Testis (tissue), 2 donors: ENCODE data around the gene BPIFB4.

ENCODE experiments used
- POLR2A ChIP-seq: fragments of 450-650 bp; IDR thresholded peaks from one replicate; pipeline ENCODE4 v1.6.1; 2017; ENCODE audit warnings: antibody characterized with exemption, mild to moderate bottlenecking, moderate library complexity
- TF ChIP-seq, protein P1 (sequence below), 3 experiments: fragments of 450-650 bp in 2 of 3; fragments of 200-600 bp in 1 of 3; sonication (generic) in 1 of 3; IDR thresholded peaks; one replicate each; pipeline ENCODE4 v1.5.1; 2016 to 2019; ENCODE audit warnings: antibody characterized with exemption in 3 of 3, mild to moderate bottlenecking in 2 of 3, moderate library complexity in 1 of 3

DNA sequence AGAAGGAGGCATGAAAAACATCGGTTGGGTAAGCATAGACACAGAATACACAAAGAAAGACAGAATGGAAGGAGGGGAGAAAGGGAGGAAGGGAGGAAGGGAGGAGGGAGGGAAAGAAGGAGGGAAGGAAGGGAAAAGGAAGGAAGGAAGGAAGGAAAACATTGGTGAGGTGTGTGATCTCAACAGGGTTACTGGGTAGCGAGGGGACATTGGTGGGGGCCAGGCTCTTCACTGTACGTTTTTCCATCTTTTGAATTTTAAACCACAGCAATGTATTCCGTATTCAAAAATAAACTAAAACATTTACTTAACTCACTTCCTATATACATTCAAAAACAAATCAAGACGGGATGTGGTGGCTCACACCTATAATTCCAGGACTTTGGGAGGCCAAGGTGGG is 67.9 kb downstream of the BPIFB4 start:
- TF ChIP-seq, protein P1, sequence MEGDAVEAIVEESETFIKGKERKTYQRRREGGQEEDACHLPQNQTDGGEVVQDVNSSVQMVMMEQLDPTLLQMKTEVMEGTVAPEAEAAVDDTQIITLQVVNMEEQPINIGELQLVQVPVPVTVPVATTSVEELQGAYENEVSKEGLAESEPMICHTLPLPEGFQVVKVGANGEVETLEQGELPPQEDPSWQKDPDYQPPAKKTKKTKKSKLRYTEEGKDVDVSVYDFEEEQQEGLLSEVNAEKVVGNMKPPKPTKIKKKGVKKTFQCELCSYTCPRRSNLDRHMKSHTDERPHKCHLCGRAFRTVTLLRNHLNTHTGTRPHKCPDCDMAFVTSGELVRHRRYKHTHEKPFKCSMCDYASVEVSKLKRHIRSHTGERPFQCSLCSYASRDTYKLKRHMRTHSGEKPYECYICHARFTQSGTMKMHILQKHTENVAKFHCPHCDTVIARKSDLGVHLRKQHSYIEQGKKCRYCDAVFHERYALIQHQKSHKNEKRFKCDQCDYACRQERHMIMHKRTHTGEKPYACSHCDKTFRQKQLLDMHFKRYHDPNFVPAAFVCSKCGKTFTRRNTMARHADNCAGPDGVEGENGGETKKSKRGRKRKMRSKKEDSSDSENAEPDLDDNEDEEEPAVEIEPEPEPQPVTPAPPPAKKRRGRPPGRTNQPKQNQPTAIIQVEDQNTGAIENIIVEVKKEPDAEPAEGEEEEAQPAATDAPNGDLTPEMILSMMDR (IDR thresholded peaks at IDR 0.05): no peak
- TF ChIP-seq POLR2A: no peak
